ENCODE results near the gene FAM216A. TPM values are rescaled to one million over a fixed set of nuclear protein-coding genes. Genes with fewer than 3 reads are reported as not detected.
"Not testable (repeated sequence)": the region's sequence is repeated elsewhere in the genome, so short reads cannot be mapped to it uniquely, and the experiment has no call there.

Gene FAM216A
- polyA plus RNA-seq (2013, experiment 1 of 2; ENCODE audit: insufficient read length): 22.8 TPM
- 20.7 TPM for polyA plus RNA-seq (2013, experiment 2 of 2; ENCODE audit: insufficient read length)

GRCh38 chr12:110468214-110469048 is at the start of gene FAM216A, which contains the start of gene GPN3:
TSS of gene FAM216A (plus strand) at chr12:110468845. CDS start at chr12:110468876, 31 bp downstream.
TSS of gene GPN3 (minus strand) at chr12:110468257. CDS start at chr12:110468203, 54 bp downstream.
- DNase-seq: peak; percentile 99

DNA sequence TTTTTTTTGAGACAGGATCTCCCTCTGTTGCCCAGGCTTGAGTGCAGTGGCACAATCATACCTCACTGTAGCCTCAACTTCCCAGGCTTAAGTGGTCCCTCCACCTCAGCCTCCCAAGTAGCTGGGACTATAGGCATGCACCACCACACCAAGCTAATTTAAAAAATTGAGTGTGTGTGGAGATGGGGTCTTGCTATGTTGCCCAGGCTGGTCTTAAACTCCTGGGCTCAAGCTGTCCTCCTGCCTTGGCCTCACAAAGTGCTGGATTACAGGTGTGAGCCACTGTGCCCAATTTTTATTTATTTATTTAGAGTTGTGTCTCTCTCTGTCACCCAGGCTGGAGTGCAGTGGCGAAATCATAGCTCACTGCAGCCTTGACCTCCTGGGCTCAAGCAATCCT is 48.0 kb upstream of the FAM216A start:
- not testable (repeated sequence) for DNase-seq

GRCh38 chr12:110421159-110421661 is 47.4 kb upstream of the FAM216A start:
- no peak for DNase-seq

GRCh38 chr12:110421701-110422100 is 46.9 kb upstream of the FAM216A start:
- DNase-seq: no peak

DNA sequence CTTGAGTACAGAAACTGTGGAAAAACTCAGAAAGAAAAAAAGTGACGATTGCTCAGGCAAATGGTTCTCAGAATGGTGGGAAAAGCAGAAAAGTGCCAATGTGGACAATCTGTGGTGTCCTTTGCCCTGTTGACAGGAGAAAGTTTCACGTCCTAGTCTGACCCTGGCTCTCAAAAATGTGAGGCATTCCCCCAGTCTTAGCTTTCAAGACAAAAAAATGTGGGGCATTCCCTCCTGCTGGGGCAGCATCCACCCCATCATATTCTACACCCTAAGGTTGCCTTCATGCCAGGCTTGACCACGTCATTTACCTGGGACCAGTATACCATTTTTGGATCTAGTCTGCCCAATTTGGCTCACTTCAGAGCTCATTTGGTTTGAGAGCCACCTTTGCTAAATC is 44.4 kb upstream of the FAM216A start:
- no peak for DNase-seq

DNA sequence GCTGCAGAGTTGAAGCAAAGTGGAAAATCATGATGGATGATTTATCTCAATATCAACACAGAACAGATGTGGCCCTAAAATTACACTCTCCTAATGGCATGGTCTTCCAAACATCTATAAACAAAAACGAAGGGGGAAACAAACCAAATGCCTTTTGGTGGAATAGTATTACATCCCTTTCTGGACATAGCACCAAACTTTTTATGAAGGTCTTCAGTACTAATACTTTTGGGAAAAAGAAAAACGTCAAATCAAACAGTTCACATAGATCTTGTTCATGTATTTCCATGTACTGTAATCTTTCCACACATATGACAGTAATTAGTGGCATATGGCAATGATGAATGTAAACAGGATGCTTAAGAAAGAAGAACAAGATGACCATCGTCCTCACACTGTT is 42.2 kb upstream of the FAM216A start:
- peak; percentile 26 for DNase-seq

GRCh38 chr12:110429676-110430075 is 39.0 kb upstream of the FAM216A start:
- not testable (repeated sequence) for DNase-seq

GRCh38 chr12:110431957-110432587 is 36.6 kb upstream of the FAM216A start:
- no peak for DNase-seq

GRCh38 chr12:110436231-110436630 is 32.4 kb upstream of the FAM216A start:
- DNase-seq: no peak

- no peak for DNase-seq
These were observed 24.2 kb upstream of the FAM216A start for GRCh38 chr12:110444455-110444854.

GRCh38 chr12:110449799-110450497 is 18.7 kb upstream of the FAM216A start, which contains the start of gene ARPC3:
TSS of gene ARPC3 (minus strand) at chr12:110450337. CDS start at chr12:110450260, 77 bp downstream.
- peak; percentile 95 for DNase-seq

DNA sequence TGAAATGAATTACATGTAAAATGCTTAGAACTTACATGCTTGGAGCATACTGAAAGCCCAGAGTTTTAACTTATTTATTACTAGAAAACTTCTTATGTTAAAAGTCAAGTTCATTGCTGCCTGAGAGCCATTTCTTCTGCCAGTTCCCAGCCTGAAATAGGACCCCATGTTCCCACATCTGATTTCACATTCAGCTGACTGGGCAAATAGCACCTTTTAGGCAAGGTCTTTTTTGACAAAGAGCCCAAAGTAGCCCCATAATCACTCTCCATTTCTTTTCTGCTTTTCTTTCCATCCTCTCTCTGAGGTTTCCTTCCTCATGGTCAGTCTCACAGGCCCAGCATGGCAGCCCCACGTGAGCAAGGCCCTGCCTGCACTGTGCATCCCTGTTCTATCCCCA is 17.4 kb upstream of the FAM216A start:
- DNase-seq: no peak

DNA sequence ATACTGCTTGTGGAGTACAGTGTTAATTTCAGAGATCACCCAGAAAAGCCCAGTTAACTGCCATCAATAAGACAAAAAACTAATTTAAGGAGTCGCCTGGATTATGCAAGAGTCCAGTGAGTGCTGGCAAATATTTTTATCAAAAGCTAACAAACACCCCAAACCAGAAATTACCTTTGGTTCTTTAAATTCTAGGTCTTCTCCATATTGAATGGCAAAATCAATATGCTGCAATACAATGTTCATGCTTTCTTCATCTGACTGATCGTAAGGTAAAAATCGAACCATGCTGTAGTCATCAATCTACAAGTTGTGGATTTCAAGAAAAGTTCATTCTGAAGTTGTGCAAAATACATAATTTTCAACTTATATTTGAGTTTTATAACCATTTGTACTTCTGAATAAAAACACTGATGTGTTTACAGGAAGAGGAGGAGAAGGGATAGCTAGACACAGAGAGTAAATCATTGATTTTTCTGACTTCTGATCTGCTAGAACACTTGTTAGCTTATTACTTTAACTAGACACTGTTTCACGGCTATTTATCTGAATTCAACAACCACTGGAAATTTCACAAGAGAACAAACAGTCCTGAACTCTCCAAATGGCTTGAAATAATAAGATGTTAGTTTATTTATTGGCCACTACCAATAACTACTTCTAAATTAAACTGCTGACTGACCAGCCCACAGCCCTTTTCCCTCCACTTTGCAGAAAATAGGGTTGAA is 14.9 kb upstream of the FAM216A start:
- DNase-seq: no peak

DNA sequence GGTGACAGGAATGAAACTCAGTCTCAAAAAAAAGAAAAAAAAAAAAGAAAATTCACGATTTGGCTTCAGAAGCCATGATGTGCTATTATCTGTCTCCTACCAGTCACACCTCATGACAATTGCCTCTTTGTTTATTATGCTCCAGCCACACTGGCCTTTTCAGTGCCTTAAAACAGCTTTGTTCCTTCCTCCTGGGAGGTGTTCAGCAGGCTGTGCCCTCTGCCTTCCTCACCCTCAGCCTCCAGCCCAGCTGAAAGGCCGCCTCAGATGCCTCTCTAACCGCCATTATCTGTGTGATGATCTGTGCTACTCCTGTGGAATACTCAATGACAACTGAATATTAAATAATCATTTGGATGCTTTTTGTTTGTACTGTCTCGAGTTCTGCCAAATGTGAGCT is 9.9 kb upstream of the FAM216A start:
- DNase-seq: no peak

DNA sequence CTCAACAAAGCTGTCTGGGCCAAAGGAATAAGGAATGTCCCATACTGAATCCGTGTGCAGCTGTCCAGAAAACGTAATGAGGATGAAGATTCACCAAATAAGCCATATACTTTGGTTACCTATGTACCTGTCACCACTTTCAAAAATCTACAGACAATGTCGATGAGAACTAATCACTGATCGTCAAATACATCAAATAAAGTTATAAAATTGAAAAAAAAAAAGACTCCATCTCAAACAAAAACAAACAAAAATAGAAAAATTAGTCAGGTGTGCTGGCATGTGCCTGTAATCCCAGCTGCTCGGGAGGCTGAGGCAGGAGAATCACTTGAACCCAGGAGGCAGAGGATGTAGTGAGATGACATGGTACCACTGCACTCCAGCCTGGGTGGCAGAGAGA is 7.5 kb upstream of the FAM216A start:
- DNase-seq: not testable (repeated sequence)

DNA sequence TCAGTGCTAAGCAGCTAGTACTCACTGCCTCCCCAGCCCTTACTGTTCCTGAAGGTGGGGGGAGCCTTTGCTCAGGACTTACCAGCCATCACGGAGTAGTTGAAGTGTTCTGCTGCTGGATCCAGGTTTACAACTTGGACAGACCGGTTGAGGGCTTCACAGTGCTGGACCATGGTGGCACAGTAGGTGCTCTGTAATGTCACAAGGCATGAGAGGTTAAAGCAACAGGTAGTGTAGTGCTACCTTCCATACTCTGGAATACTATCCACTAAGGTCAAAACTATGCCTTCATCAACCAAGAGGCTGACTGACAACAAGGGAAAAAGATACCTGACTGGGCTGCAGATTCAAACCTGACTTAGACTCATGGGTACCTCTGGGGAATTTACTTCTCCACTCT is 3.6 kb upstream of the FAM216A start:
- DNase-seq: no peak

DNA sequence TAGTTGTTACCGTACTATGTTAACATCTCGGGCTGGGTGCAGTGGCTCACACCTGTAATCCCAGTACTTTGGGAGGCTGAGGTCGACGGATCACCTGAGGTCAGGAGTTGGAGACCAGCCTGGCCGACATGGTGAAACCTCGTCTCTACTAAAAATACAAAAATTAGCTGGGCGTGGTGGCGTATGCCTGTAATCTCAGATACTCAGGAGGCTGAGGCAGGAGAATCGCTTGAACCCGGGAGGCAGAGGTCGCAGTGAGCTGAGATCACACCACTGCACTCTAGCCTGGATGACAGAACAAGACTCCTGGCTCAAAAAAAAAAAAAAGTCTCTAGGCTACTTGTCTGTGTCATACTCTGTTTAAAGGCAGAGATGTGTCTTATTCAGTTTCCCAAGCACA is 2.9 kb upstream of the FAM216A start:
- not testable (repeated sequence) for DNase-seq

GRCh38 chr12:110466791-110467190 is 1.9 kb upstream of the FAM216A start:
- DNase-seq: no peak

- DNase-seq: no peak
These were observed 815 bp upstream of the FAM216A start for GRCh38 chr12:110467847-110468213.

GRCh38 chr12:110475426-110475825 is 6.8 kb downstream of the FAM216A start:
- no peak for DNase-seq

- DNase-seq: peak; percentile 39
These were observed 30.5 kb downstream of the FAM216A start for GRCh38 chr12:110498984-110499706.

Measured in fibroblast of skin of abdomen (primary cell).